T-helper 1 cell (primary cell): ENCODE data around the gene S100A8.
"Not testable (repeated sequence)": the region's sequence is repeated elsewhere in the genome, so short reads cannot be mapped to it uniquely, and the experiment has no call there.

Source experiments
- DNase-seq, 5 donors: peaks; one replicate each; pipeline ENCODE4 v3.0.0-alpha.2; 2012 to 2020

The S100A8 gene

DNA sequence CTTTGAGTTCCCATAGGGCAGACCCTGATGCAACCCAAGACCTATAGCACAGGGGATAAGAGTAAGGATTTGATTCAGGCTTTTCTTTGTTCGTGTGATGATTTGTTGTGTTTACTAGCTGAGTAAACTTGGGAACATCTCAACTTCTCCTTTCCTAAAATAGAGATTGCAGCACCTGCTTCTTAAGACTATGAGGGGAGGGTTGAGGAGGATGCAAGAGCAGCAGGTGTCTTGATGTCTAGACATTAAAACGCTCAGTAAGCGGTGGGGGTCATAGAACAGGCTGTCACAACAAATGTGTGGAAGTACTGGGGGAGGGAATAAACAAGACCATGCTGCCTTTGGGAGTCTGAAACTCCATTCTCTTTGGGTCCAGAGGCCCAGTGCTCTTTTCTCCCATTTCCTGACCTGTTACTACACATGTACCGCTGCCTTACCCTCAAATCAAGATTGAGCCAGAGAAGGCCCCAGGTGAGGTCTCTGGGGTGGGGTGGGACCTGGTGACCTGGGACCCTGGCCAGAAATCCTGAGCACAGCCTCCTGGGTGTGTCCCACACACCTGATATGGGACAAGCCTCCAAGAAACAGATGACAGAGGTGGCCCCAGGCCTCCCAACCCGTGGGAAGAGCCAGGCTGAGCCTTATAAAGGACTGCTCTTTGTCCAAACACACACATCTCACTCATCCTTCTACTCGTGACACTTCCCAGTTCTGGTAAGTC, 25.1 kb upstream of the S100A8 start, which contains the start of gene S100A7A:
S100A7A (plus strand) TSS at position 671 of the 721 bp plus-strand sequence. CDS start 1,563 bp downstream, outside the sequence.
- DNase-seq, result no peak

DNA sequence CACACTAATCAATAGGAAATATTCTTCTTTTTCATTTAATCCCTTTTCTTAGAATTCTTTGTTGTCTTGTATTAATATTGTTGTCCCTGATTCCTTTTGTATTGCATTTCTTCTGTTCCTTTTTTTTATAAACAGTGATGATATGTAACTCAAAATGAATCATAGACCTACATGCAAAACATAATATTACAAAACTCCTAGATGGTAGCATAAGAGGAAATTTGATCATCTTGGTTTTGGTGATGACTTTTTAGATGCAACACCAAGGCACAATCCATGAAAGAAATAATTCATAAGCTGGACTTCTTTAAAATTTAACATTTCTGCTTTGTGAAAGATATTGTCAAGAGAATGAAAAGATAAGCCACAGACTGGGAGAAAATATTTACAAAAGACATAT, 23.1 kb upstream of the S100A8 start:
- not testable (repeated sequence) for DNase-seq

DNA sequence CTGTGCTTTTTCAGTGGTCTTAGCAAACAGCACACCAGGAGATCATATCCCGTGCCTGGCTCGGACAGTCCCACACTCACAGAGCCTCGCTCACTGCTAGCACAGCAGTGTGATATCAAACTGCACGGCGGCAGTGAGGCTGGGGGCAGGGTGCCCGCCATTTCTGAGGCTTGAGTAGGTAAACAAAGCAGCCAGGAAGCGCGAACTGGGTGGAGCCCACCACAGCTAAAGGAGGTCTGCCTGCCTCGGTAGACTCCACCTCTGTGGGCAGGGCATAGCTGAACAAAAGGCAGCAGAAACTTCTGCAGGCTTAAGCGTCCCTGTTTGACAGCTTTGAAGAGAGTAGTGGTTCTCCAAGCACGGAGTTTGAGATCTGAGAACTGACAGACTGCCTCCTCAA, 16.4 kb upstream of the S100A8 start:
- DNase-seq, result not testable (repeated sequence)

DNA sequence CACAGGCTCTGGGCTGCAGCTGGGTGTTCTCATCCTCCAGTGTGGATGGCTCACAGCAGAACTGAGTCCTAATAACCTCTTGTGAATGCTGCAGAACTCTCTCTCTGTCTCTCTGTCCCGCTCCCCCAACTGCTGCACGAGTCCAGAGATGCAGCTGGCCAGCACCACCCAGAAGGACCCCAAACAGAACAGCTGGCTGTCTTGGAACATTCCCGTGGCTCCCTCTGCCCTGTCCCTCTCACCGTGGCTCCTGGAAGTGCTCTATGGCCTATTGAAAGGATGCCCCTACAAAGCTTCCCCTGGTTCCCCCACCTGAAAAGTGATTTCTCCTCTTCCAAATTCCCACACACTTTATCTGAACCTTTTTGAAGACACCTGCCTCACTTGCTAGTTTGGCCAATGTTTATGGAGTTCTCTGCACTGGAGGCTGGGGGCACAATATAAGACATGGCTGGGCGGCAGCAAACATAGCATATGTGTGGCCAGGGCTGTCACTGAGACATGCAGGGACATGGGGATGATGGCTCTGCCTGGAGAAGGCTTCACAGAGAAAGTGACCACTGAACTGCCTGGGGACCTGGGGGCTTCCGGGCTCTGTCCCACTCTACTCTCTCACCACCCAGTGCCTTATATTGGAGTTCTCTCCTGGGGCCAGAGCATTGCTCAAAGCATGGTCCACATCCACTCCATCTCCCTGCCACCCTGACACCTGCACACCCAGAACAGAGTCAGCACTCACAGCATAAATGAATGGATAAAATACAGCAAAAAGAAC, 15.1 kb upstream of the S100A8 start:
- not testable (repeated sequence) for DNase-seq

DNA sequence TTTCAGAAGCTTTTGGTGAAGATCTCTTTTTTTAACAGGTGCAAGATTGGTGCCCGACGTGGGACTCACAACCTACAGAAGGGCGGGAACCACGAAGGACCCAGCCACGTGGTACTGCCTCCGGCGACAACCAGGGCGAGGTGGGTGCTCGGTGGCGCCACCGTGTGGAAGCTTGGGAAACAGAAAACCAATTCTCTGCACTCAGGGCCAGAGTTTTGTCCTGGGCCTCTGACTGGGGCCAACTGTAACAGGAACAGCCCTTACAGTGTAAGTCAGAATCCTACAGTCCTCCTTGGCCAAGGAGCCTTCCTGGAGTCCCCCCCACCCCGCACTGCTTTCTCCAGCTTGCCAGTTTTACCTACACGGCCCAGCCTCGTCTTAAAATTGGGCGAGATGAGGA, 13.9 kb upstream of the S100A8 start:
- peak in 4 of 5 donors; percentile 38 to 52 (median 44) for DNase-seq

DNA sequence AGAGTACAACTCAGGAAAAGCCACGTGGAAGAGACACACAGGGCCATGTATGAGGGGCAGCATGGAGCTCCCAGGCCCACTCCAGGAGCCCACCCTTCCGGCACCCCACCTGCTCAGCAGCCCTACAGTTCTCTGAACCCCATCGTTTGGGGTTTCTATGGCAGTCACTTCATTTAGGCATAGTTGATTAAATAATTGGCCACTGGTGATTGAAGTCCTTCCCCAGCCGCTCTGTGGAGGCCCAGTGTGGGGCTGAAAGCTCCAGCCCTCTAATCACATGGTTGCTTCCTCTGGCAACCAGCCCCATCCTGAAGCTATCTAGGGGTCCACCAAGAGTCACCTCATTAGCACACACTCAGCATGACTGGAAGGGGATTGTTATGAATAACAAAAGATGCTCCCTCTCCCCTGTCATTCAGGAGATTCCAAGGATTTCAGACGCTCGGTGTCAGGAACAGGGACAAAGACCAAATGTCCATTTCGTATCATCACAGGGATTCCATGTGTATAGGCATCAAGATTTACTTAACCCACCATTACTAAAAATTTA, 13.3 kb upstream of the S100A8 start:
- no peak for DNase-seq

DNA sequence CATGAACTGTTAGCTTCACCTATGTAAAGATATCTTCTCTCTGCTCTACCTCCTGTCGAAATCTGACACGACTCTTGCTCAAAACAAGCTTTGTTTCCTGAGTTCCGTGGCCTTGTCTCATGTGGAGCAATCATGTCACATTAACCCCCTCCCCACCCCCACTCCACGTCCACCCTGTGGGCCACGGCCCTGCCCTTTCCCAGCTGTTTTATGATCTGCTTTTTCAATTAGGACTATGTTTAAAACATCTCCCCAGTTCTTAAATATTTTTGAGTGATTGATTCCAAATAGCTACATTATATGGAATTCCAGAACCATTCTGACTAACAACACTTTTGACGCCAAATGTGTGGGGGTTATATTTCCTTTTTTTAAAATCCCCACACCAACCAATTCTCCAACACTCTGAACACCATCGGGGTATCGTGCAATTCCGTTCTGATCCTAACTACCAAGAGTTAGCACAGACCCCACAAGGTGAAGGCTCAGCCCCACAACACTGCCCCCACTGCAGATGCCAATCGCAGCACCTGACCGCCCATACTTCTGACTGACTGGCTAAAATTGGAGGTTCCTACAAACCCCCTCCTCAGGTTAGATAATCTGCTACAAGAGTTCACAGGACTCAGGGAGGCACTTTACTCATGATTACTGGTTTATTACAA, 12.7 kb upstream of the S100A8 start:
- DNase-seq, result no peak

DNA sequence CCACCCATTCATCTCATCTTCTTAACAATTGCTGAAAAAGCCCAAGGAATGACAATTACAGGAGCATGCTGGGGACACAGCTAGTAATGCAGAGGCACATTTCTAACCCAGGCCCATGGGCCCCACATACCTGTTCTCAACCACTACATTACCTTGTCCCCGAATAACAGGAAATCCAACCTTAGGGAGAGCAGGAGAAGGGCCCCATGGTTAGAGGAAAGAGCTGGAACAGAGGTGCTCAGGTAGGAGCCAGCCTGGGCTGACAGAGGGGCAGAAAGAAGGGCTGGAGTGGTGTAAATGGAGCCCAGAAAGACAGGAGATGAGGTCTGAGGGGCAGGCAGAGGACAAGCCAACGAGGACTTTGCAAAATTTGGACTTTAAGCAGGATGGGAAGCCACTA, 11.4 kb upstream of the S100A8 start:
- no peak for DNase-seq

DNA sequence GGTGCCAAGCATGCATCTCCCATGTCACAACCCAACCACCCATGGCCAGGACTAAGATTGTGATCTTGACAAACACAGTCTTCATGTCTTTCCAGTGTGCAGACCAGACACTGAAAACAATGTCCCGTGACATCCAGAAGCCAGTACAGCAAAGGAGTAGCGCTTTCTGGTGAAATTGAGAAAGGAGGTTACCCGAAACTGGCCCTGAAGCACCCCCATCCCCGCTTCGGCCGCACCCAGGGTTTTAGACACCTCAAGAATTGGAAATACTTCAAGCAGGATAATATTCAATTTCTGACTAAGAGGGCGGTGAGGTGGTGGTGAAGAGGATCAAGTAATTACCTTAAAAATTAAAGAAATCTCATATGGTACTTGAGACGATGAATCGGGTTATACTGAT, 10.6 kb upstream of the S100A8 start:
- DNase-seq, result no peak

DNA sequence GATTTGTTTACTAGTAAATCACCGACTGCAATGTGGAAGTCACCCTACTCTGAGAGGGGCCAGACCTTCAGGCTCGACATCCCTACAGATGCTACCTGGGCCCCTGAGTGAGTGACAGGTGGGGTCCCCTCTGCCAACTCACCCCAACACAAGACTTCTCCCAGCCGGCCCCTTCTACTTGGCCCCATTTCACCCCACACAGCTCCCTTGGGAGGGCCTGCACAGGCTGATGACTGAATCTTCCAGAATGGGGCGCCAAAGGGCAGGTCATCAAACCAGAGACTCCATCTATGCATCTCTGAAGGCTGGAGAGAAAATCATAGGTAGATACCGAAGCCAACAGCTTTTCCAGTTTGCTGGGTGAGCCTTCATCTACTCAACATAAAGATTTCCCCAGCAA, 9.4 kb upstream of the S100A8 start:
- DNase-seq, result no peak

DNA sequence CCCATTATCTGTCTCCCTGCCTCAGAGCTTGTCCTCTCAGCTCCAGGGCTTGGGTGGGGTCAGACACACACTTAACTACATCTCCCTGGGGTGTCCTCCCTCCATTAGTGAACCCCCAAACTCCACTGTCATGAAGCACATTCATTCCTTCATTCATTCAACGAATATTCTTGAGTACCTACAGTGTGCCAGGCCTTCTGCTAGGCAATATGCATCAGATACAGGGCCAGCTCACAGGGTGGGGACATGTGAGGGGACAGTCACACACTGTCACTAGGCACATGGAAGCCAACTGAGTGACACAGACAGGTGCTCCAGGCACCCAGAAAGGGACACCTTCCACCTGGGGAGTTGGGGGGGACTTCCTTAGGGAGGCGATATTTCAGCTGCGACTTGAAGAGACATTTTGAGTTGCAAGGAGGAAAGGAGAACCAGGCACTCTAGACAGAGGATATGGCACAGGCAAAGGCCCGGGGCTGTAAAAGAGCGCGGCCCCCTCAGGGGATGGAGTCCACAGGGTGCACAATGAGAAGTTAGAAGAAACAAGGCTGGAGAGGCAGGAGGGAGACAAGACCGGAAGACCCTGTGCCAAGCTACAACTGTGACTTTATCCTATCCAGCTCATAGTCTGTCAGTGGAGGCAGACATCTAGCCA, 8.7 kb upstream of the S100A8 start:
- DNase-seq, result no peak

DNA sequence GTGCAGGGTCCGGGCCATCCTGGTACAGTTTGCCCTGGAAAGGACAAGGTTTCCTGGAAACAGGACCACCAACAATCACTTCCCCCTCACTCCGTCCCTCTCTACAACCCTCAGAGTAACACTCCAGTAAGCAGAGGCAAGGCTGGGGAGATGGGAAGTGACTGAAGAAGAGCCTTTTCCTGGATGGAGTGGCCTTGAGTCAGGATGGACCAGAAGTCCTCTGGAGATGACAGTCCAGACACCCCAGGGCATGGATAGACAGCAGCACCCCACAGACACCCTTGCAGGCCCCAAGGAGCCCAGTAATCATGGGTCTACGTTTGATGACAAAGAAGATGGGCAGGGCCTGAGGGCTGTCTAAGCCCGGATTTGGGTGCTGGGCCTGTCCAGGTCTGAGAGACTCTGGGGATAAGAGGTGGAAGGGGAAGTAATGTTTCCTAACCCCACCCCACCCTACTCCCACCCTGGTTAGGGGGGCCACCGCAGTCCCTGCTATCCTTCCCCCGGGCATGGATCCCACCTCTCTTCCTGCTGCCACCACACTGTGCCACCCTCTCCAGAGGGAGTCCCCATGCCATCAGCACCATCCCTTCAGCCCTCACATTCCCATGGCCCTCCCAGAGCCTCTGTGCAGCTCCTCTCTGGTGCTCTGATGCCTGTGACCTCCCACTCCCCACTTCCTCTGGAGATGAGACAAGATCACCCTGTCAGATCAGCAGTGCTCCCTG, 7.2 kb upstream of the S100A8 start:
- no peak for DNase-seq

DNA sequence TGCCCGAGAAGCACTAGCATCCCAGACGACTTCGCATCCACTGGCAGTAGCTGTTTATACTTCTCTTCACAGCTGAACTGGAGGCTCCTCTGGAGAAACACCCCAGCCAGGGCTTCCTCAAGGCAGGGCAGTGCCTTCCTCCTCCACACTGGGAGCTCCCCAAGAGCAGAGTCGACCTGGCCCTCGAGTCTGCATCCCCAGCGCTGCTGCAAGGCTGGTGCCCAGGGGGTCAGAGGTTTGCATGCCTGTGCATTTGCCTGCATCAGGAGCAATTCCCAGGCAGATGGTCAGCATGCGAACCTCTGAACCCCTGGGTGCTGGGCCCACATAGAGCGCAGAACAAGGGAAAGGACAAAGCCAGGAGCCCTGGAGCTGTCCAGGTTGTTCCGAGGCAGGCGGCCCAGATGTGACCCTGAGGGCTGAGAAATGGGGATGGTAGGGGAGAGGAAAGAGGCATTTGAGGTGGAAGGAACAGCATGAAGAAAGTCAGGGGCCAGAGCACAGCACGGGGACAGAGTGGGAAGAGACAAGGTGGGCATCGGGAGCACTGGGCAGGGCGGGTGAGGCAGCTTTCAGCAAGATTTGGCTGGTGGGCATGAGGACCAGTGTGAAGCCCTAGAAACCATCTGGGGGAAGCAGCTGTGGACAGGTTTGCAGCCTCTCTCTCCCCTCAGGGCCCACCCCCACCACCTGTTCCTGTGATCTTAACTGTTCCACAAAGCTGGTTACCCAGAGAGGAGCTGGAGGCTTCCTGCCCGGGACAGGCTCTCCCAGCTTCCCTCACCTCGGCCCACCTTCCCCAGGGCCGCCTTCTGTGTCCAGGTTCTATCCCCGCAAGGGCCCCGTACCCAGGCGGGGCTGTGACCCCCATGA, 6.4 kb upstream of the S100A8 start:
- no peak for DNase-seq

DNA sequence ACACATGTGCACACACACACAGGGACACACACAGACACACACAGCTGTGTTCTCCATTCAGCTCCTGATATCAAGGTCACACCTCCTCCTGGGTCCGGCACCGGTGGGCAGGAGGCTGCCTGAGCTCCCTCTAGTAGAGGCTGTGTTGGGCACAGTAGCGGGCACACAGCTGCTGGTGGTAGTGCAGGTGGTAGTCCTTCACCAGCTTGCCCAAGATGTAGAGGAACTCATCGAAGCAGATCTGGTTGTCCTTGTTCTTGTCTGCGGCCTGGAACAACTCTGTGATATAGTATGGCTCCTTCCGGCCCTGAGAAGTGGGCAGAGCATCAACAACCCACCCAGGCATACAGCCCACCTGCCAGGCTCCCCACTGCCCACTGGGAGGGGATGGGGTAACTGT, 5.6 kb upstream of the S100A8 start:
- DNase-seq, result no peak

DNA sequence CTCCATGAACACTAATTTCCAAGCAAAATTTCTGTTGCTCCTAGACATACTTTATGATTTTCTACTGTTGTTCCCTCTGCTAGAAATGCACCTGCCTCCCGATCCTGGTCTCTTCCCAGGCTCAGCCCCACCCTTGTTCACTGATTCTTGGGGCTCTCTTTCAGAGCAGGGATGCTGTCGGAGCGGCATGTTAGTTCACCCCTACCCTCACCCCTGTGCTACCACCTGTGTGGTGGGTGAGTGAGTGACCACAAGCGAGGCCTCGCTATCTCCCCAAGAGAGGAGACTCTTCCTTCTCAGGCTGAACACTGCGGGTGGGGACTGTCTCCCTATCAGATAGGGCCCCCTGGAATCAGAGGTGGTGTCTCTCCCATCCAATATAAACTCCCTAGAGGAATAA, 4.9 kb upstream of the S100A8 start:
- no peak for DNase-seq

DNA sequence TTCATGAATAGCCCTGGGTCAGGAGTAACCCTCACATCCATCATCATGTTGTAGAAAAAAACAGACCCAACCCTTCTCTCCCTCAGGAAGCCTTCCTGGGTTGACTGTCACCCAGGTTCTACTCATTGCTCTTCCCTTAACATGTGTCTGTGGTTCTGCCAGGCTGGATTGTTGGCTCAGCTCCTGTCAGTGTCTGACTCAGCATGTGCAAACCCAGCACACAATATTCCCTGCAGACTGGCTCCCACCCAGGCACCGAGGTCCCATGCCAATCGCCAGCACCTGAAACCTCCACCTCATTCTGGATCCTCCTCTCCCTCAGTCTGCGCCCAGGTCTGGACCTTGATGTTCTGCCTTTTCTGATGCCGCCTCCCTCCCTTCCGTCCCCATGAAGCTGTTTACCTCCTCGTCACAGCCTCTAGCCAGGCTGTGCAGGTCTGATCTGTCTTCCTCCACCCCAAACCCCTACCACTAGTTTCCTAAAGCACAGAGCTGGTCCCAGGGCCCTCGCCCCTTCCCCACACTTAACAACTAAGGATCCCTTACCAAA, 4.3 kb upstream of the S100A8 start:
- DNase-seq, result no peak

DNA sequence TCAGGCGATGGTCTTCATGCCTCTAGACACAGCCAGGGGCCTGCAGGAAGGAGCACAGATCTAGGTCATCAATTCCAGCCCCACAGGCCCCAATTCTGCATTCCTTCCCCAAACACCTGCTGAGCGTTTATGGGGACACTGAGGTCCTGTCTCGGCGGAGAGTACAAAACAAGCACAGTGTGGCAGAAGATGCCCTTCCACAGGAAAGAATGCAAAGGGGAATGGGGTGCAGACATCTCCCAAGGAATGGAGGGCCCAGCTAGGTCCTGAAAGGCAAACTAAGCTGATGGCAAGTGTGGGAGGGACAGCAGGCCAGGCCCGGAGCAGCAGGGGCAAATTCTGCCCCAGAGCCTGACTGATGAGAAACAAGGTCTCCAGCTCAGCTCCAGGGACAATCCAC, 3.5 kb upstream of the S100A8 start:
- DNase-seq, result no peak

DNA sequence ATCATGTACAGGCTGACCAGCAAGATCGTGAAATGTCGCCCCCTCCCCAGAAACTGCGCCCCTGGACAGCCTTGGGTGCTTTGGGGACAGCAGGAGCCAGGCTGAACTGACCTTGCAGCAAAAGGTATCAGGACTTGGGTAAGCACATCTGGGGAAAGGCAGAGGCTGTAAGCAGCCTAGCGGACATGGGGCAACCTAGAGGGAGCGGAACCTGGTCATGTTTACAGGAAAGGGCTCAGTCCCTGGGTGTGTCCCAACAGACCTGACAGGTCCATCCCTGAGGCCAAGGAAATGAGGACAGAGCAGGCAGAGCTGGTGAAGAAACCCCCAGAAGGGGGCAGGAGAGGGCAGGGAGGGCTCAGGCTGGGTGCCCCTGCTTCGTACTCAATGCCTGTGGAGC, 3.1 kb upstream of the S100A8 start:
- DNase-seq, result no peak

DNA sequence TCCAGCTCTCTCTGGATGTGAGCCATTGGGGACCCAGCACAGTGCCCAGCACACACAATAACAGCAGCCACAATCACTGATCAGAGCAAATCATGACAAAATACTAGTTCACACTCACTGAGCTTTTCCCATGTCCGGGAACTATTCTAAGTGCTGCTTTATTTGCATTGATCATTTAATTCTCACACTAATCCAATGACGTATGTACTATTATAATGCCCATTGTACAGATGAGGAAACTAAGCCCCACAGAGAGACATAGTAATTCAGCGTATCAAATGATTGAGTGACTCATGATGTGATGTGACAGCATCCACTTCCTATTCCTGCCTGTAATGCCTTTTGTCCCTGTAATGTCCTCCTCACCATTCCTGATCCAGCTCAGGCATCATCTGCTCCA, 1.9 kb upstream of the S100A8 start:
- DNase-seq, result no peak

DNA sequence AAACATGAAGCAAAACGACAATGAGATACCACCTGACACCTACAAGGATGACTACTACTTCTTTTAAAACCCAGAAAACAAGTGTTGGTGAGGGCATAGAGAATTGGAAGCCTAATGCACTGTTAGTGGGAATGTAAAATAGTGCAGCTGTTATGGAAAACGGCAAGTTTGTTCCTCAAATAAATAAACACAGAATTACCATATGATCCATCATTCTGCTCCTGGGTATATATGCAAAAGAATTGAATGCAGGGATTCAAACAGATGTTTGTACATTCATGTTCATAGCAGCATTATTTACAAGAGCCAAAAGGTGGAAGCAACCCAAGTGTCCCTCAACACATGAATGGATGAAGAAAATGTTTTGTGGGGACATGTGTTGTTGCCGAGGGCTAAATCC, 1.4 kb upstream of the S100A8 start:
- no peak for DNase-seq
